GM12801 (cell line): ENCODE data around the gene ZFYVE28.

Experiments used
- CTCF ChIP-seq: IDR thresholded peaks from one replicate; pipeline ENCODE4 v1.5.1; 2011; ENCODE audit warnings: control low read depth; ENCODE audit not compliant: insufficient read length; ENCODE audit errors: extremely low read depth

The ZFYVE28 gene

GRCh38 chr4:2399631-2400190 lies 18.7 kb downstream of the ZFYVE28 start:
- no peak for TF ChIP-seq CTCF

GRCh38 chr4:2399216-2399615 lies 19.2 kb downstream of the ZFYVE28 start:
- no peak for TF ChIP-seq CTCF

- no peak for TF ChIP-seq CTCF
These were observed 20.7 kb downstream of the ZFYVE28 start for GRCh38 chr4:2397596-2398379.

GRCh38 chr4:2396781-2397368 lies 21.6 kb downstream of the ZFYVE28 start:
- TF ChIP-seq CTCF = no peak

GRCh38 chr4:2395584-2395983 lies 22.9 kb downstream of the ZFYVE28 start:
- TF ChIP-seq CTCF = no peak

- TF ChIP-seq CTCF = no peak
These were observed 23.4 kb downstream of the ZFYVE28 start for GRCh38 chr4:2395038-2395437.

- no peak for TF ChIP-seq CTCF
These were observed 23.9 kb downstream of the ZFYVE28 start for GRCh38 chr4:2394528-2394927.
